Ascending aorta (tissue), 2 donors: Measurements from ENCODE around the gene FBXO48. TPM values are rescaled to one million over a fixed set of nuclear protein-coding genes. Genes with fewer than 3 reads are reported as not detected.
A peak's percentile ranks its signal among the peaks of the same experiment; 100 is the strongest.

Experiments
- DNase-seq, 2 donors: peaks; one replicate each; pipeline ENCODE4 v3.0.0-alpha.2; 2019; ENCODE audit warnings: low spot score in 2 of 2
- H3K27ac ChIP-seq, 2 donors: fragments of 200-600 bp; sonication (generic); one replicate each; pipeline ENCODE4 v1.5.1; 2016 to 2017; ENCODE audit warnings: mild to moderate bottlenecking in 1 of 2
- H3K27me3 ChIP-seq: fragments of 200-600 bp; sonication (generic); one replicate; pipeline ENCODE4 v1.5.1; 2017
- H3K36me3 ChIP-seq, 2 donors: fragments of 200-600 bp; sonication (generic); one replicate each; pipeline ENCODE4 v1.5.1; 2016
- H3K4me1 ChIP-seq, 2 donors: fragments of 200-600 bp; sonication (generic); one replicate each; pipeline ENCODE4 v1.5.1; 2016 to 2017; ENCODE audit warnings: mild to moderate bottlenecking in 1 of 2
- H3K4me3 ChIP-seq, 2 donors: fragments of 200-600 bp; sonication (generic); one replicate each; pipeline ENCODE4 v1.5.1; 2016 to 2017; ENCODE audit warnings: mild to moderate bottlenecking in 1 of 2
- H3K9me3 ChIP-seq, 2 donors: fragments of 200-600 bp; sonication (generic); one replicate each; pipeline ENCODE4 v1.5.1; 2016
- CTCF ChIP-seq, 3 experiments: fragments of 200-600 bp in 2 of 3; fragments of 450-650 bp in 1 of 3; sonication (generic) in 2 of 3; IDR thresholded peaks; one replicate each; pipeline ENCODE4 v1.5.1; 2016 to 2019; ENCODE audit warnings: antibody characterized with exemption in 3 of 3, mild to moderate bottlenecking in 1 of 3, moderate library complexity in 1 of 3
- intact Hi-C: fragments of 100-400 bp; cut with DNase I; formaldehyde crosslinking; loops from one replicate; pipeline ENCODE4 v1.15.1; 2023
- total RNA-seq: library from RNA; depleted of rRNA; stranded (reverse); fragments of >200 nt; gene quantifications from one replicate; pipeline ENCODE4 v1.1.0, GENCODE V29; 2016

Gene FBXO48
- total RNA-seq, 1 donor from 2014 or later = 1.2 TPM

DNA sequence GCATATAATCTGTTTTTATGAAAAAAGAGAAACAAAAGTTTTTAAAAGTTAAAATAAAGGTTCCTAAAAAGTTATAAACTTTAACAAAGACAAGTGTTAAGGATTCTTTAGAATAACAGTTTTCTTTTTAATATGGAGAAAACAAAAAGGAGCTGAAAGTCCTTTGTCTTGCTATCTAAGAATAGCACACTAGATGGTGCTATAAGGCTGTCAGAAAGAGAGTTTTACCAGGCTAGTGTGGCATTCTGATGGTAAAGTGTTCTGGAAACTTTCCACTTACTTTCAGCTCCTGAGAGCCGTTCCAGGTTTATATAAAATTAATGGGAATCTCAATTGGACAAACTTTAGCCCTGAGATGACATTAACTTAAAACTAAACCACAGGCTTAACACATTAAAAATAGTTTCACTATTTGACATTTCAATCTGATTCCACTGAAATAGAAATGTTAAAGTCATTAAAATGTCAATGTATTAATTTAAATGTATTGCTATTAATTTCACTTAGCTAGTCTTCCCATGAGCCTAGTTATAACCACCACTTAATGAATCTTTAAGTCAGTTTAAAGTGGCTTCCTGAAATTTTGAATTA is 3.7 kb downstream of the FBXO48 start:
- TF ChIP-seq CTCF (IDR thresholded peaks at IDR 0.05) = peak; percentile 48 to 78 (median 59)
- H3K4me1 ChIP-seq = peaks cover 0 to 3% of the 10 kb centered on the region in 2 donors
- H3K27me3 ChIP-seq = no peaks in the 10 kb centered on the region
- no peak overlapping the region for H3K27ac ChIP-seq
- DNase-seq = no peak
- H3K9me3 ChIP-seq = no peaks in the 10 kb centered on the region
- no peak overlapping the region for H3K4me3 ChIP-seq
- intact Hi-C loops = loop anchor here (2.0 to 10.0 kb wide), 4 partner anchors 251 to 1899 kb away; no protein-coding TSS in a partner anchor
- no peaks in the 10 kb centered on the region for H3K36me3 ChIP-seq

DNA sequence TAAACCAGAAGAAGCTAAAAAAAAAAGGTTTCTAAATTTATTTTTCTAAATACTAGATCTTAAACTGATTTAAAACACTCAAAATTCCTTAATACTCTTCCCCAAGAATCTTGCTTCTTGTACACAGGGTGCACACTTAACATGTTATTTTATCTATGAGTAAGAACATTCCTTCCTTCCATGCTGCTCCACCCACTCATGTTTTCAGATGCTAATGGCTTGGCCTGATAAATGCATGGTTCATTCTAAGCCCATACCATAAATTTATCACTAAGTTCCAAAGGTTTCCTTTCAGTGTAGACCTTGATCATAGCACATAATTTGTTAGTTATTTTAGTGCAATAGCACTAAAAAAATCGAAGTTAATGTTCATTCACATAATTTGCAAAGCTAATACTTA is 8.1 kb downstream of the FBXO48 start:
- intact Hi-C loops = no loop called here
- H3K27me3 ChIP-seq = no peaks in the 10 kb centered on the region
- no peak overlapping the region for H3K4me3 ChIP-seq
- no peaks in the 10 kb centered on the region for H3K9me3 ChIP-seq
- no peak for DNase-seq
- H3K36me3 ChIP-seq = no peaks in the 10 kb centered on the region
- no peak for TF ChIP-seq CTCF (IDR thresholded peaks at IDR 0.05)
- H3K27ac ChIP-seq = no peak overlapping the region
- H3K4me1 ChIP-seq = no peaks in the 10 kb centered on the region

GRCh38 chr2:68456198-68456597 is 10.9 kb downstream of the FBXO48 start:
- H3K4me1 ChIP-seq = no peaks in the 10 kb centered on the region
- TF ChIP-seq CTCF (IDR thresholded peaks at IDR 0.05) = no peak
- no peaks in the 10 kb centered on the region for H3K27me3 ChIP-seq
- no peaks in the 10 kb centered on the region for H3K9me3 ChIP-seq
- H3K27ac ChIP-seq = no peak overlapping the region
- intact Hi-C loops = no loop called here
- H3K36me3 ChIP-seq = no peaks in the 10 kb centered on the region
- no peak for DNase-seq
- H3K4me3 ChIP-seq = no peak overlapping the region

DNA sequence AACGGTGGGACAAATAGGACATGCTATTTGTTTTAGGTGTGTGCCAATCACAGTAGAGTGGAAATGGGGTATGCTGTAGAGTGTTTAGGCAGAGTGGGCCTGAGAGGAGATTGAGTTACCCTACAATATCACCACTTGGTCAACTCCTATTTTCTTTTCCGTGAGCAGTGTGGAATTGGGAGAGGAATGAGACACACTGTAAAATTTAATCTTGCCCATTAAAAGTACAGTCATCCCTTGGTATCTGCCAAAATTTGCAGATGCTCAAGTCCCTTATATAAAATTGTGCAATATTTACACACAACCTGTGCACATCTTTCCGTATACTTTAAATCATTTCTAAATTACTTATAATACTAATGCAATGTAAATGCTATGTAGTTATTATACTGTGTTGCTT is 12.4 kb downstream of the FBXO48 start:
- Histone ChIP-seq H3K36me3 (no peaks in the 10 kb centered on the region), H3K27ac (no peak overlapping the region), H3K4me3 (no peak overlapping the region), H3K27me3 (no peaks in the 10 kb centered on the region), H3K4me1 (no peaks in the 10 kb centered on the region), H3K9me3 (no peaks in the 10 kb centered on the region)
- intact Hi-C loops = loop anchor here (5.0 kb wide), 1 partner anchor 1192 kb away; no protein-coding TSS in a partner anchor
- DNase-seq = no peak
- TF ChIP-seq CTCF (IDR thresholded peaks at IDR 0.05) = no peak

GRCh38 chr2:68453761-68454360 is 13.2 kb downstream of the FBXO48 start:
- TF ChIP-seq CTCF (IDR thresholded peaks at IDR 0.05) = no peak
- Histone ChIP-seq H3K27ac (peak overlapping the region in 1 of 2 donors; percentile 11), H3K4me3 (no peak overlapping the region), H3K9me3 (no peaks in the 10 kb centered on the region), H3K4me1 (no peaks in the 10 kb centered on the region), H3K27me3 (no peaks in the 10 kb centered on the region), H3K36me3 (no peaks in the 10 kb centered on the region)
- DNase-seq = no peak
- intact Hi-C loops = loop anchor here (5.0 kb wide), 1 partner anchor 1192 kb away; no protein-coding TSS in a partner anchor
